ENCODE measurements around the gene RPA4. TPM values are rescaled to one million over a fixed set of nuclear protein-coding genes. Genes with fewer than 3 reads are reported as not detected.
"Not testable (repeated sequence)": the region's sequence is repeated elsewhere in the genome, so short reads cannot be mapped to it uniquely, and the experiment has no call there.

Gene RPA4, protein sequence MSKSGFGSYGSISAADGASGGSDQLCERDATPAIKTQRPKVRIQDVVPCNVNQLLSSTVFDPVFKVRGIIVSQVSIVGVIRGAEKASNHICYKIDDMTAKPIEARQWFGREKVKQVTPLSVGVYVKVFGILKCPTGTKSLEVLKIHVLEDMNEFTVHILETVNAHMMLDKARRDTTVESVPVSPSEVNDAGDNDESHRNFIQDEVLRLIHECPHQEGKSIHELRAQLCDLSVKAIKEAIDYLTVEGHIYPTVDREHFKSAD
- 0.65 TPM in 1 of 2 replicates, not detected in the other for total RNA-seq

DNA sequence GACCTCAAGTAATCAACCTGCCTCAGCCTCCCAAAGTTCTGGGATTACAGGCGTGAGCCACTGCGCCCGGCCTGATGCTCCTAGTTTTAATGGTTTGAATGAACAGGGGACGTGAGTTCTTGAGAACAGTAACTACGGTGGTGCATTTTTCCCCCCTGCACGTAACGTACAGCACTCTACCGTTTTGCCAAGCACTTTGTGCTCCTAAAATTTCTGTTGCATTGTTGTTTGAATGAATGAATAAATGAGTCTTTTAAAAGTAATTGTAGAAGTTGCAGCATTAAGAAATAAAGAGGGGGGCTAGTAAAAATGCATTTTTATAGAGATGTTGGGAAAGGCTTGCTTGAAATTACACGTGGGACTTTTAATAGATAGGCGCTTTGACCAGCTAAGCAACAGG lies at the start of gene RPA4:
Gene RPA4 (plus strand): TSS at position 301 of the 400 bp plus-strand sequence. CDS start 403 bp downstream, outside the sequence.
- no peak within 1 kb of the TSS for H3K4me3 ChIP-seq (ENCODE audit: low read depth, low read length)
- no peak for TF ChIP-seq CTCF (conservative IDR thresholded peaks at IDR 0.05; ENCODE audit: low read depth, low read length)
- DNase-seq (ENCODE audit: low read depth): no peak

GRCh38 chrX:96834137-96834536 lies 49.6 kb upstream of the RPA4 start:
- no peak overlapping the region for H3K4me3 ChIP-seq (ENCODE audit: low read depth, low read length)
- DNase-seq (ENCODE audit: low read depth): no peak
- no peak for TF ChIP-seq CTCF (conservative IDR thresholded peaks at IDR 0.05; ENCODE audit: low read depth, low read length)

DNA sequence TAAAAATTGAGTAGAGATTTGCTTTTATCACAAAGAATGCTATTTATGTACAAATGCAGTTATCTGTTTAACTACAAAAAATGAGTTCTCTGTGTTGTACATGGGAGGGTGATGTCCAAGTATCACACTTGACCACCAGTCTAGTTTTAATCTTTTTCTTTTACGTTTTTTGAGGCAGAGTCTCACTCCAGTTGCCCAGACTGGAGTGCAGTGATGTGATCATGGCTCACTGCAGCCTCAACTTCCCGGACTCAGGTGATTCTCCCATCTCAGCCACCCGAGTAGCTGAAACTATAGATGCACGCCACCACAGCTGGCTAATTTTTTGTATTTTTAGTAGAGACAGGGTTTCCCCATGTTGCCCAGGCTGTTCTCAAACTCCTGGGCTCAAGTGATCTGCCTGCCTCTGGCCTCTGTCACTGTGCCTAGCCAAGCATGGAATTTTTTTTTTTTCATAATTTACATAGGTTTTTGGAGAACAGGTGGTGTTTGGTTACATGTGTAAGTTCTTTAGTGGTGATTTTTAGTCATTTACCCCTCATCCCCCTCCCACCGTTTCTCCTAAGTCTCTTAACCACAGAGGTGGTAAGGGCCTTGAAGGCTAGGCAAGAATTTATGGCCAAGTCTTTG lies 47.9 kb upstream of the RPA4 start:
- no peak for TF ChIP-seq CTCF (conservative IDR thresholded peaks at IDR 0.05; ENCODE audit: low read depth, low read length)
- DNase-seq (ENCODE audit: low read depth): no peak
- no peak overlapping the region for H3K4me3 ChIP-seq (ENCODE audit: low read depth, low read length)

GRCh38 chrX:96837808-96838207 lies 45.9 kb upstream of the RPA4 start:
- TF ChIP-seq CTCF (conservative IDR thresholded peaks at IDR 0.05; ENCODE audit: low read depth, low read length): no peak
- no peak overlapping the region for H3K4me3 ChIP-seq (ENCODE audit: low read depth, low read length)
- DNase-seq (ENCODE audit: low read depth): no peak

DNA sequence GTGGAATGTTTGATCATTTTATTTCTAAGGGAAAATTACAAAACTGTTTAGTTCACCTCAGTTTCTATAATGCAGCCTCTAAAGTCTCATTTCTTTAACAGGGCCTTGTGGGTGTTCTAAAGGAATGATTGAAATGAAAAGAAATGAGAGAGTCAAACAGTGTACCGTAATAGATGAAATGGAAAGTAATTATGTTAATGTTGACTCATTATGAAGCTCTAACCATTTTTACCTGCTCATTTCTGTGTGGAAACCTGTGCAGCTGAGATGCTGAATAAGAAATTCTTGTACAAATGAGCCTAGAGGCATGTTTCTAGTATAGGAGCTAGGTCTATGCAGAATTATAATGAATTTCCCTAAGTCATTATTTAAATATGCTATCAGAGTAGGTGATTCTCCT lies 45.2 kb upstream of the RPA4 start:
- no peak for TF ChIP-seq CTCF (conservative IDR thresholded peaks at IDR 0.05; ENCODE audit: low read depth, low read length)
- DNase-seq (ENCODE audit: low read depth): no peak

GRCh38 chrX:96841325-96841724 lies 42.4 kb upstream of the RPA4 start:
- no peak for TF ChIP-seq CTCF (conservative IDR thresholded peaks at IDR 0.05; ENCODE audit: low read depth, low read length)
- DNase-seq (ENCODE audit: low read depth): no peak
- no peak overlapping the region for H3K4me3 ChIP-seq (ENCODE audit: low read depth, low read length)

More for the DNA sequence above, 45.2 kb upstream of the RPA4 start:
- no peak overlapping the region for H3K4me3 ChIP-seq (ENCODE audit: low read depth, low read length)

DNA sequence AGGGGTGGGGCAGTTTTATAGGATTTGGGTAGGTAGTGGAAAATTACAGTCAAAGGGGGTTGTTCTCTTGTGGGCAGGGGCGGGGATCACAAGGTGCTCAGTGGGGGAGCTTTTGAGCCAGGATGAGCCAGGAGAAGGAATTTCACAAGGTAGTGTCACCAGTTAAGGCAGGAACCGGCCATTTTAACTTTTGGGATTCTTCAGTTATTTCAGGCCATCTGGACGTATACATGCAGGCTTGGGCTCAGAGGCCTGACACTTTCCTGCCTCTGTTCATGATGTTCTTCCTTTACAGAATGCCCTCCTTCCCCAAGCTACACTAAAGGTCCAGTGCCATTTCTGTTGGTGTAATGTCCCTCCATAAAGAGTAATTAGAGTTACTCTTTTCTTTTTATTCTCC lies 41.8 kb upstream of the RPA4 start:
- DNase-seq (ENCODE audit: low read depth); H3K4me3 ChIP-seq (ENCODE audit: low read depth, low read length): not testable (repeated sequence)
